SU-DHL-6 (cell line): ENCODE measurements around the gene ZNF804B.

Experiments used
- EZH2phosphoT487 ChIP-seq: fragments of 200-600 bp; sonication (generic), shearing (Covaris generic); conservative IDR thresholded peaks from 2 replicates; pipeline ENCODE4 v1.6.1; 2018; ENCODE audit warnings: mild to moderate bottlenecking, antibody characterized with exemption, low read length, moderate library complexity, mixed read lengths
- TF ChIP-seq, protein P1 (sequence below): fragments of 200-600 bp; sonication (generic); IDR thresholded peaks from one replicate; pipeline ENCODE4 v1.5.1; 2017; ENCODE audit warnings: antibody characterized with exemption, mild to moderate bottlenecking, low read length, moderate library complexity; ENCODE audit not compliant: insufficient read depth, poor library complexity, severe bottlenecking

DNA sequence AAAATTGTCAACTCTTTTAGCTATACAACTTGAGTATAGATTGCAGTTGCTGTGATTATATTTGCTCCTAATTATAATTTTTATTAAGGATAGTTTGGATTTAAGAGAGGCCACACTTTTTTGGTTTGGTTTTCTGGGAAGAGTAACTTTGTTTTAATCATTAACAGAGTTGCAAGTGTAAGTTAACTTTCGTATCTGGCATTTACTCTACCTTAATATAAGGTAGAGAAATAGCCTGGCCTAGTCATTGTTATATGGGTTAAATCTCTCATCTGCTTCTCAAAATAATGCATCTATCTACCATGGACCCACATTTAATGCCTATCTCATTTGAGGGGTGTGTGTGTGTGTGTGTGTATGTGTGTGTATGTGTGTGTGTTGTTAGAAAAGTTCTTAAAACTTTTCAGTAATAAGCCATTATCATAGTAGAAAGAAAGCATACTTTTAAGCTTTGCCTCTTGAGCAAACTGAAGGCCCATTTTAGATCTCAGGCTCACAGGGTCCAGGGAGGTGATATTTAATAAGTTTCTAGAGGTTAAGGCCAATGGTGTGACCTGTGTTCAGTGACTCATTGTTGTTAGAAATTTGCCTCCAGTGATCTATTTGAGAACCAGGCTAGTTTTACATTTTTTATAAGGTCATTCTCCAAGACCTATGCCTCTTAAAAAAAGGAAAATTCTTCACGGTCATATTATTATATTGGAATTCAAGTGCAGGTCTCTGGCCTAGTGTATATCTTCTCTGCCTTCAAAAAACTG lies 47.0 kb downstream of the ZNF804B start:
- TF ChIP-seq, protein P1, sequence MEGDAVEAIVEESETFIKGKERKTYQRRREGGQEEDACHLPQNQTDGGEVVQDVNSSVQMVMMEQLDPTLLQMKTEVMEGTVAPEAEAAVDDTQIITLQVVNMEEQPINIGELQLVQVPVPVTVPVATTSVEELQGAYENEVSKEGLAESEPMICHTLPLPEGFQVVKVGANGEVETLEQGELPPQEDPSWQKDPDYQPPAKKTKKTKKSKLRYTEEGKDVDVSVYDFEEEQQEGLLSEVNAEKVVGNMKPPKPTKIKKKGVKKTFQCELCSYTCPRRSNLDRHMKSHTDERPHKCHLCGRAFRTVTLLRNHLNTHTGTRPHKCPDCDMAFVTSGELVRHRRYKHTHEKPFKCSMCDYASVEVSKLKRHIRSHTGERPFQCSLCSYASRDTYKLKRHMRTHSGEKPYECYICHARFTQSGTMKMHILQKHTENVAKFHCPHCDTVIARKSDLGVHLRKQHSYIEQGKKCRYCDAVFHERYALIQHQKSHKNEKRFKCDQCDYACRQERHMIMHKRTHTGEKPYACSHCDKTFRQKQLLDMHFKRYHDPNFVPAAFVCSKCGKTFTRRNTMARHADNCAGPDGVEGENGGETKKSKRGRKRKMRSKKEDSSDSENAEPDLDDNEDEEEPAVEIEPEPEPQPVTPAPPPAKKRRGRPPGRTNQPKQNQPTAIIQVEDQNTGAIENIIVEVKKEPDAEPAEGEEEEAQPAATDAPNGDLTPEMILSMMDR = no peak
- no peak for TF ChIP-seq EZH2phosphoT487
